SH-SY5Y (cell line): Measurements from ENCODE around the gene ALCAM.

ENCODE experiments used
- GATA2 ChIP-seq: IDR thresholded peaks from 2 replicates; pipeline ENCODE4 v1.6.1; 2011; ENCODE audit warnings: mild to moderate bottlenecking, low read depth, low read length
- GATA3 ChIP-seq: IDR thresholded peaks from 2 replicates; pipeline ENCODE4 v1.6.1; 2011; ENCODE audit warnings: low read depth, mild to moderate bottlenecking, low read length, moderate library complexity

- TF ChIP-seq GATA3 (no peak), GATA2 (no peak)
Measured at GRCh38 chr3:105369500-105370371, 3.0 kb downstream of the ALCAM start.
